Chondrocyte (in vitro differentiated cells): Measurements from ENCODE around the gene DOCK7. TPM values are rescaled to one million over a fixed set of nuclear protein-coding genes. Genes with fewer than 3 reads are reported as not detected.

Source experiments
- DNase-seq: peaks from one replicate; pipeline ENCODE4 v3.0.0; 2021; ENCODE audit warnings: mixed read lengths, low spot score
- H3K27ac Mint-ChIP-seq: one replicate; pipeline ENCODE4 v1.8.0; 2021; ENCODE audit warnings: mild to moderate bottlenecking, moderate library complexity, mixed read lengths; ENCODE audit not compliant: unreplicated experiment
- H3K27me3 Mint-ChIP-seq: 2 replicates; pipeline ENCODE4 v1.8.0; 2021; ENCODE audit warnings: low read depth, mixed read lengths
- H3K36me3 Mint-ChIP-seq: 2 replicates; pipeline ENCODE4 v1.8.0; 2021; ENCODE audit warnings: low read depth, mixed read lengths
- H3K4me1 Mint-ChIP-seq: 2 replicates; pipeline ENCODE4 v1.8.0; 2021; ENCODE audit warnings: low read depth, mild to moderate bottlenecking, mixed read lengths
- H3K4me3 Mint-ChIP-seq: one replicate; pipeline ENCODE4 v1.8.0; 2021; ENCODE audit warnings: mild to moderate bottlenecking, moderate library complexity, mixed read lengths; ENCODE audit not compliant: unreplicated experiment
- H3K9me3 Mint-ChIP-seq: 2 replicates; pipeline ENCODE4 v1.8.0; 2021; ENCODE audit warnings: low read depth, mixed read lengths
- total RNA-seq: library from RNA; stranded (reverse); gene quantifications from 3 replicates; pipeline ENCODE4 v1.2.1, GENCODE V29; 2021
- TF ChIP-seq, protein P1 (sequence below): fragments of 200-600 bp; sonication (generic); IDR thresholded peaks from 2 replicates; pipeline ENCODE4 v1.5.0; 2021; ENCODE audit warnings: antibody characterized with exemption, mild to moderate bottlenecking, moderate library complexity

The DOCK7 gene
- total RNA-seq, 1 donor from 2014 or later = 88.4 TPM

DNA sequence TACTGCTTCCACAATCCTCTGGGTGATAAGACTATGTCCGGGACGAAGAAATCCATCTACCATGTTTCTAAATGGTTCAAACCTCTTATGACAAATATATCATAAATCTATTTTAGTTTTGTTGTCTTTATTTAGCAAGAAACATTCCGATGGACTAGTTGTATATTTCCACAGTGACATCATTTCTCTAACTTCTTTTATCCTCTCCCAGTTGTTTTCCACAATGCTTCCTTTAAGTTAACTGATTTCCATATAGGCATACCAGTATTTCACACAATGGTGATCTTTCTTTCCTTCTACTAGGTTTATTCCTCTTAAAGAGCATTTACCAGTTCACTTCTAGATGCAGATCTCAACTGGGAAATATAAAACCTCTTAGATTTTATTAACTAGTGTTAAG is 206.5 kb downstream of the DOCK7 start:
- DNase-seq = no peak
- no peak overlapping the region for H3K4me3 Mint-ChIP-seq
- no peaks in the 10 kb centered on the region for H3K9me3 Mint-ChIP-seq
- TF ChIP-seq, protein P1, sequence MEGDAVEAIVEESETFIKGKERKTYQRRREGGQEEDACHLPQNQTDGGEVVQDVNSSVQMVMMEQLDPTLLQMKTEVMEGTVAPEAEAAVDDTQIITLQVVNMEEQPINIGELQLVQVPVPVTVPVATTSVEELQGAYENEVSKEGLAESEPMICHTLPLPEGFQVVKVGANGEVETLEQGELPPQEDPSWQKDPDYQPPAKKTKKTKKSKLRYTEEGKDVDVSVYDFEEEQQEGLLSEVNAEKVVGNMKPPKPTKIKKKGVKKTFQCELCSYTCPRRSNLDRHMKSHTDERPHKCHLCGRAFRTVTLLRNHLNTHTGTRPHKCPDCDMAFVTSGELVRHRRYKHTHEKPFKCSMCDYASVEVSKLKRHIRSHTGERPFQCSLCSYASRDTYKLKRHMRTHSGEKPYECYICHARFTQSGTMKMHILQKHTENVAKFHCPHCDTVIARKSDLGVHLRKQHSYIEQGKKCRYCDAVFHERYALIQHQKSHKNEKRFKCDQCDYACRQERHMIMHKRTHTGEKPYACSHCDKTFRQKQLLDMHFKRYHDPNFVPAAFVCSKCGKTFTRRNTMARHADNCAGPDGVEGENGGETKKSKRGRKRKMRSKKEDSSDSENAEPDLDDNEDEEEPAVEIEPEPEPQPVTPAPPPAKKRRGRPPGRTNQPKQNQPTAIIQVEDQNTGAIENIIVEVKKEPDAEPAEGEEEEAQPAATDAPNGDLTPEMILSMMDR = no peak
- no peaks in the 10 kb centered on the region for H3K27me3 Mint-ChIP-seq
- H3K4me1 Mint-ChIP-seq = peaks cover 5% of the 10 kb centered on the region
- no peak overlapping the region for H3K27ac Mint-ChIP-seq
- H3K36me3 Mint-ChIP-seq = peaks cover 16% of the 10 kb centered on the region

DNA sequence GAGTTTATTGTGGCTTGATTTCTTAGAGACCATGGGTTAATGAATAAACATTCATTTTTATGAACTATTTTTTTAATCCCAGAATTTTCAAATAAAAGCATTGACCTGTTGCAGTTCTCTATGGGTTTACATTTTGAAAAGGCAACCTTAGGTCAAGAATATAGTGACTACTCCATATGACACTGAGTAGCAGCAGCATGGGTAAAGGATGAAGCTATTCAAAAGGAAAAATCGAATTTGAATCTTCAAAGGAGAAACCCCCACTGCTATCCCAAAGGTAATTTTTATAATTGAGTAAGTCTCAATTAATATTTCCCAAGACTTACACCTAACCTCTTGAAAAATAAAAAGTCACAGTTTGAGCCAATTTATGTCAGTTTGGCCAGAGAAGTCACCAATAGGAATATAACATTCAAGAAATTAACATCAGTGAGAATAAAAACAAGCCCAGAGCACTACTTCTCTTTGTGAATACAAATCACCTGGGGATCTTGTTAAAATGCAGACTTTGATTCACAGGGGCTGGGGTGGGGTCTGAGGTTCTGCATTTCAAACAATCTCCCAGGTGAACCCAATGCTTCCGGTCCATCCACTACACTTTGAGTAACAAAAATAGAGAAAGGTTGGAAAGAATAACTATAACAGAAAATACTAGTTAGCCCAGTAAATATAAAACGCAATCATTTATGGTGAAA is 211.5 kb downstream of the DOCK7 start:
- Mint-ChIP-seq H3K4me3 (no peak overlapping the region), H3K4me1 (peaks cover 3% of the 10 kb centered on the region), H3K9me3 (no peaks in the 10 kb centered on the region), H3K36me3 (peaks cover 27% of the 10 kb centered on the region), H3K27ac (no peak overlapping the region), H3K27me3 (no peaks in the 10 kb centered on the region)
- TF ChIP-seq, protein P1 = no peak
- DNase-seq = no peak

DNA sequence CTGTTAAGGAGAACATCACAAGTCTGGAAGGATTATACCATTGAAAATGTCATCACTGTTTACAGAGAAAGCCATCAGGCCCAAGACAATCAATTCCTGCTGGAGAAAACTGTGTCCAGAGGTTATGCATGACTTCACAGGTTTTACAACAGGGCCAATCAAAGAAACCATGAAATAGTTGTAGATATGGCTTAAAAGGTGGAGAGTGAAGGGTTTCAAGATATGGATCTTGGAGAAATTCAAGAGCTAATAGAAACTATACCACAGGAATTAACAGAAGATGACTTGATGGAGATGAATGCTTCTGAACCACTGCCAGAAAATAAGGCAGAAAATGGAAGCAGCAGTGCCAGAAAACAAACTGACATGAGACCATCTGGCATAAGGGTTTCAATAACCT is 221.1 kb downstream of the DOCK7 start:
- Mint-ChIP-seq H3K36me3 (peaks cover 58% of the 10 kb centered on the region), H3K27me3 (no peaks in the 10 kb centered on the region), H3K4me1 (no peaks in the 10 kb centered on the region), H3K9me3 (peaks cover 19% of the 10 kb centered on the region), H3K27ac (no peak overlapping the region), H3K4me3 (no peak overlapping the region)
- TF ChIP-seq, protein P1 = no peak
- DNase-seq = no peak

GRCh38 chr1:62462370-62462769 is 225.8 kb downstream of the DOCK7 start:
- no peaks in the 10 kb centered on the region for H3K27me3 Mint-ChIP-seq
- no peaks in the 10 kb centered on the region for H3K9me3 Mint-ChIP-seq
- H3K36me3 Mint-ChIP-seq = peaks cover 24% of the 10 kb centered on the region
- no peak overlapping the region for H3K27ac Mint-ChIP-seq
- TF ChIP-seq, protein P1 = no peak
- no peaks in the 10 kb centered on the region for H3K4me1 Mint-ChIP-seq
- no peak overlapping the region for H3K4me3 Mint-ChIP-seq
- DNase-seq = no peak

DNA sequence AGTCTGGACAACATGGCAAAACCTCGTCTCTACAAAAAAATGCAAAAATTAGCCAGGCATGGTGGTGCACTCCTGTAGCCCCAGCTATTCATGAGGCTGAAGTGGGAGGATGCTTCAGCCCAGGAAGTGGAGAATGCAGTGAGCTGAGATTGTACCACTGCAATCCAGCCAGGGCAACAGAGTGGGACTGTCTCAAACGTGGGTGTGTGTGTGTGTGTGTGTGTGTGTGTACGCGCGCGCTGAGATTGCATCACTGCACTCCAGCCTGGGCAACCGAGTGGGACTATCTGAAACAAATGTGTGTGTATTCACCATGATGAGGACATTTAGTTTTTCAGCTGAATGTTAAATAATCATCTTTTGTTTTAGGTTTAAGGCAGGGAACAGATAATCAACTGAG is 230.2 kb downstream of the DOCK7 start:
- TF ChIP-seq, protein P1 = no peak
- no peaks in the 10 kb centered on the region for H3K27me3 Mint-ChIP-seq
- no peaks in the 10 kb centered on the region for H3K9me3 Mint-ChIP-seq
- no peak overlapping the region for H3K4me3 Mint-ChIP-seq
- no peak for DNase-seq
- H3K36me3 Mint-ChIP-seq = peaks cover 15% of the 10 kb centered on the region
- no peak overlapping the region for H3K27ac Mint-ChIP-seq
- H3K4me1 Mint-ChIP-seq = no peaks in the 10 kb centered on the region
